ENCODE results near the gene CNGA2. TPM values are rescaled to one million over a fixed set of nuclear protein-coding genes. Genes with fewer than 3 reads are reported as not detected.

The CNGA2 gene
- total and polyA plus RNA-seq, 4 donors = not detected

DNA sequence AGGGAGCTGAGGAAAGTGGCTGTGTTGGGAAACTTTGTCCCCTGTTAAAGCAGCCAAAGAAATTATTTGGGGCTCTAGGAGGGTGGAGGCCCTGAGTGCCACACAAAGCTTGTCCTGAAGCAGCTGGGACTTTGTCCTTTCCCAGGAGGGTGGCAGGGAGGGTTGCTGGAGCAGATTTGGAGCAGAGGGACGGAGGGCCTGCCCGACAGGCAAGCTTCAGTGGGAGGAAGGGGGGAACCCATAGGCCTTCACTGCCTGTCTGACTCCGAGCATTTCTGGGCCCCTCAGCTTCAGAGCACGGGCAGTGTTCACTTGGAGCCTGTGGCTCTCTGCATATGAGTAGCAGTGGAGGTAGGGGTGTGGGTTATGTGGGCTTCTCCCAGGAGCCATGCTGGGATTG is 7.2 kb upstream of the CNGA2 start:
- H3K4me1 ChIP-seq (ENCODE audit: control insufficient read depth in 4 of 4, insufficient read depth in 4 of 4, low read length in 3 of 4) = peaks cover 0 to 12% (median 3%) of the 10 kb centered on the region in 4 donors
- peaks cover 0 to 2% (median 0%) of the 10 kb centered on the region in 4 donors for H3K27me3 ChIP-seq (ENCODE audit: control insufficient read depth in 4 of 4, insufficient read depth in 4 of 4, low read length in 3 of 4)
- DNase-seq (ENCODE audit: low spot score) = no peak
- no peaks in the 10 kb centered on the region for H3K9me3 ChIP-seq (ENCODE audit: control insufficient read depth in 4 of 4, low read length in 3 of 4)
- TF ChIP-seq RAD21 (IDR thresholded peaks at IDR 0.05) (no peak), FOXA1 (IDR thresholded peaks at IDR 0.05) (no peak), GABPA (IDR thresholded peaks at IDR 0.05 in 1 of 2, conservative IDR thresholded peaks at IDR 0.05 in 1 of 2) (no peak), JUND (IDR thresholded peaks at IDR 0.05) (no peak)
- no peak overlapping the region for H3K4me3 ChIP-seq (ENCODE audit: low read depth in 1 of 3, low read length in 3 of 3)
- no peak overlapping the region for H3K27ac ChIP-seq (ENCODE audit: low read depth in 1 of 2, low read length in 2 of 2)
- WGBS = 93% methylated on average over 4 of the region's 4 CpGs
- no peaks in the 10 kb centered on the region for H3K36me3 ChIP-seq (ENCODE audit: control insufficient read depth in 4 of 4, insufficient read depth in 3 of 4, low read depth in 1 of 4, low read length in 3 of 4)
- no peak overlapping the region for H3K9ac ChIP-seq (ENCODE audit: low read depth in 1 of 2, low read length in 2 of 2)

DNA sequence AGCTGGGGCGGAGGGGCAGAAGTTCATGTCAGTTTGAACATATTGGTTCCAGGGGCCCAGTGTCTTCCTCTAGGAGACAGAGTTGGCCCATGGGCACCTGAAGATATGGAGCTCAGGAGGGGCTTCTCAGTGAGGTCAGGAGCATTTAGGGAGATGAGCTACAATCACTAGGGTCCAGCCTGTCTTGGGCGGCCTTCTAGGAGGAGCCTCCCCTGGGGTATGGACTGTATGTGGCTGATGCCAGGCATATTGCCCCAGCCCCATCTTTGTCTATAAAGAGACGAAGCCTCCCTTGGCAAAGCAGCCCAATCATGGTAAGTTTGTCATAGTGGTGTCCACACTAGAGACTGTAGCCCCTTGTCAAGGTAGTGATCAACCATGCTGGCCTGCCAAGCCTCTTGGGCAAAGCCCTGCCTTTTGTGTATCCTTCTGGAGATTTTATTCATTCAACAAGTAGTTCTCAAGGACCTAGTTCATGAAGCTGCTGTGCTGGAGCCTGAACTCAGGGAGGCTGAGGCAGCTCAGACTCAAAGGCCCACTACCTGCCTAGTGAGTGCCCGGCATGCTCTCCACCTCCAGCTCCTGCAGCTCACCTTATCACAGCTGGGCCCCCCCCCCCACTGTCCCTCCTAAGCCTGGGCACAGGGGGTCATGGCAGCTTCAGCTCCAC is 5.4 kb upstream of the CNGA2 start:
- no peak for TF ChIP-seq RXRA (IDR thresholded peaks at IDR 0.05)
- no peak for TF ChIP-seq TAF1 (conservative IDR thresholded peaks at IDR 0.05)
- TF ChIP-seq FOXA1 (IDR thresholded peaks at IDR 0.05) = no peak
- no peak for TF ChIP-seq RAD21 (IDR thresholded peaks at IDR 0.05)
- TF ChIP-seq, protein P1, sequence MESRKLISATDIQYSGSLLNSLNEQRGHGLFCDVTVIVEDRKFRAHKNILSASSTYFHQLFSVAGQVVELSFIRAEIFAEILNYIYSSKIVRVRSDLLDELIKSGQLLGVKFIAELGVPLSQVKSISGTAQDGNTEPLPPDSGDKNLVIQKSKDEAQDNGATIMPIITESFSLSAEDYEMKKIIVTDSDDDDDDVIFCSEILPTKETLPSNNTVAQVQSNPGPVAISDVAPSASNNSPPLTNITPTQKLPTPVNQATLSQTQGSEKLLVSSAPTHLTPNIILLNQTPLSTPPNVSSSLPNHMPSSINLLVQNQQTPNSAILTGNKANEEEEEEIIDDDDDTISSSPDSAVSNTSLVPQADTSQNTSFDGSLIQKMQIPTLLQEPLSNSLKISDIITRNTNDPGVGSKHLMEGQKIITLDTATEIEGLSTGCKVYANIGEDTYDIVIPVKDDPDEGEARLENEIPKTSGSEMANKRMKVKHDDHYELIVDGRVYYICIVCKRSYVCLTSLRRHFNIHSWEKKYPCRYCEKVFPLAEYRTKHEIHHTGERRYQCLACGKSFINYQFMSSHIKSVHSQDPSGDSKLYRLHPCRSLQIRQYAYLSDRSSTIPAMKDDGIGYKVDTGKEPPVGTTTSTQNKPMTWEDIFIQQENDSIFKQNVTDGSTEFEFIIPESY (IDR thresholded peaks at IDR 0.05) = no peak
- TF ChIP-seq, protein P2, sequence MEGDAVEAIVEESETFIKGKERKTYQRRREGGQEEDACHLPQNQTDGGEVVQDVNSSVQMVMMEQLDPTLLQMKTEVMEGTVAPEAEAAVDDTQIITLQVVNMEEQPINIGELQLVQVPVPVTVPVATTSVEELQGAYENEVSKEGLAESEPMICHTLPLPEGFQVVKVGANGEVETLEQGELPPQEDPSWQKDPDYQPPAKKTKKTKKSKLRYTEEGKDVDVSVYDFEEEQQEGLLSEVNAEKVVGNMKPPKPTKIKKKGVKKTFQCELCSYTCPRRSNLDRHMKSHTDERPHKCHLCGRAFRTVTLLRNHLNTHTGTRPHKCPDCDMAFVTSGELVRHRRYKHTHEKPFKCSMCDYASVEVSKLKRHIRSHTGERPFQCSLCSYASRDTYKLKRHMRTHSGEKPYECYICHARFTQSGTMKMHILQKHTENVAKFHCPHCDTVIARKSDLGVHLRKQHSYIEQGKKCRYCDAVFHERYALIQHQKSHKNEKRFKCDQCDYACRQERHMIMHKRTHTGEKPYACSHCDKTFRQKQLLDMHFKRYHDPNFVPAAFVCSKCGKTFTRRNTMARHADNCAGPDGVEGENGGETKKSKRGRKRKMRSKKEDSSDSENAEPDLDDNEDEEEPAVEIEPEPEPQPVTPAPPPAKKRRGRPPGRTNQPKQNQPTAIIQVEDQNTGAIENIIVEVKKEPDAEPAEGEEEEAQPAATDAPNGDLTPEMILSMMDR (IDR thresholded peaks at IDR 0.05; ENCODE audit: low read depth, low read length, missing input control) = no peak
- TF ChIP-seq HNF4A (conservative IDR thresholded peaks at IDR 0.05) = no peak
- no peak overlapping the region for H3K27ac ChIP-seq (ENCODE audit: low read depth in 1 of 2, low read length in 2 of 2)
- H3K36me3 ChIP-seq (ENCODE audit: control insufficient read depth in 4 of 4, insufficient read depth in 3 of 4, low read depth in 1 of 4, low read length in 3 of 4) = no peaks in the 10 kb centered on the region
- peaks cover 0 to 2% (median 0%) of the 10 kb centered on the region in 4 donors for H3K27me3 ChIP-seq (ENCODE audit: control insufficient read depth in 4 of 4, insufficient read depth in 4 of 4, low read length in 3 of 4)
- 94% methylated on average over 4 of the region's 4 CpGs for WGBS
- H3K9ac ChIP-seq (ENCODE audit: low read depth in 1 of 2, low read length in 2 of 2) = no peak overlapping the region
- DNase-seq (ENCODE audit: low spot score) = no peak
- H3K4me1 ChIP-seq (ENCODE audit: control insufficient read depth in 4 of 4, insufficient read depth in 4 of 4, low read length in 3 of 4) = peaks cover 0 to 11% (median 3%) of the 10 kb centered on the region in 4 donors
- H3K9me3 ChIP-seq (ENCODE audit: control insufficient read depth in 4 of 4, low read length in 3 of 4) = no peaks in the 10 kb centered on the region
- H3K4me3 ChIP-seq (ENCODE audit: low read depth in 1 of 3, low read length in 3 of 3) = no peak overlapping the region

DNA sequence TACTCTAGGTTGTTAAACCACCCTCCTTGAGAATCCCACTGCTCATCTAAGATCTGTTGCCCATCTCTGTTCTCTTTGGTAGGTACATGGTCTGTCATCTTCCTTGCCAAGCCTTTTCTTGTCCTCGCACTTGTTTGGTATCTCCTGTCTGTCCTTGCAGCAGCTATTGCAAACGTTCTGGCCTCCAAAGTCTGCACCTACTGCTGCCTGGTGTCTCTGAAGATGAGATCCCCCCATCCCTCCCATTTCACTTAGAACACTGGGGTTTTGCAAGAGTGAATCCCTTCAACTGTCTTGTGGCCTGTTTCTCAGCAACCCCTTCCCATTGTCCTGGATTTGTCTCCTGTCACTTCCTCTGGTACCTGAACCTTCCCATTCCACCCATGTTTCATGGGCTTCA is 673 bp downstream of the CNGA2 start:
- H3K27ac ChIP-seq (ENCODE audit: low read depth in 1 of 2, low read length in 2 of 2) = no peak overlapping the region
- no peaks in the 10 kb centered on the region for H3K27me3 ChIP-seq (ENCODE audit: control insufficient read depth in 4 of 4, insufficient read depth in 4 of 4, low read length in 3 of 4)
- no peak overlapping the region for H3K4me3 ChIP-seq (ENCODE audit: low read depth in 1 of 3, low read length in 3 of 3)
- H3K9me3 ChIP-seq (ENCODE audit: control insufficient read depth in 4 of 4, low read length in 3 of 4) = no peaks in the 10 kb centered on the region
- H3K9ac ChIP-seq (ENCODE audit: low read depth in 1 of 2, low read length in 2 of 2) = no peak overlapping the region
- TF ChIP-seq YY1 (IDR thresholded peaks at IDR 0.05) = no peak
- no peak for TF ChIP-seq FOXA1 (IDR thresholded peaks at IDR 0.05)
- no peaks in the 10 kb centered on the region for H3K36me3 ChIP-seq (ENCODE audit: control insufficient read depth in 4 of 4, insufficient read depth in 3 of 4, low read depth in 1 of 4, low read length in 3 of 4)
- WGBS = 66% methylated on average over 2 of the region's 2 CpGs
- H3K4me1 ChIP-seq (ENCODE audit: control insufficient read depth in 4 of 4, insufficient read depth in 4 of 4, low read length in 3 of 4) = no peaks in the 10 kb centered on the region
- DNase-seq (ENCODE audit: low spot score) = no peak
